GM12878 (cell line): Measurements from ENCODE around the gene USP47. TPM values are rescaled to one million over a fixed set of nuclear protein-coding genes. Genes with fewer than 3 reads are reported as not detected.

Experiments used
- ATAC-seq: fragments of 200-7000 bp; cut with Tn5 transposase; 3 replicates; pipeline ENCODE4 v1.9.1; 2020; ENCODE audit warnings: mild to moderate bottlenecking, moderate library complexity
- BruUV-seq: library from RNA; stranded (reverse); fragments of 400-500 nt; replicated peaks from 2 replicates; lab custom pipeline; 2021; lab: Mats Ljungman, UMichigan
- CTCF ChIA-PET: fragments of 300-600 bp; sonication (Branson Sonifier 250); formaldehyde crosslinking; extraction: SDS; loops from one replicate; lab custom pipeline; 2021; ENCODE audit warnings: inconsistent platforms; lab: Yijun Ruan, JAX
- POLR2A ChIA-PET: fragments of 350-600 bp; formaldehyde crosslinking; extraction: SDS; loops from one replicate; lab custom pipeline; 2021; ENCODE audit warnings: inconsistent platforms; lab: Charles Lee
- RAD21 ChIA-PET: fragments of 300-600 bp; sonication (Branson Sonifier 250); formaldehyde crosslinking; loops from one replicate; lab custom pipeline; 2023; ENCODE audit warnings: antibody characterized with exemption; ENCODE audit not compliant: unreplicated experiment; lab: Charles Lee
- SMC1A ChIA-PET: fragments of 300-600 bp; sonication (Branson Sonifier 250); formaldehyde crosslinking; loops from one replicate; lab custom pipeline; 2023; ENCODE audit not compliant: unreplicated experiment, uncharacterized antibody; lab: Charles Lee
- DNase-seq: peaks from one replicate; pipeline ENCODE4 v3.0.0-alpha.2; 2011; ENCODE audit warnings: low read depth, low spot score
- FAIRE-seq: peaks from 3 replicates; lab custom pipeline; 2011; peaks lifted over from hg19 to GRCh38; lab: Jason Lieb, UNC
- H2AFZ ChIP-seq: 2 replicates; pipeline ENCODE4 v1.6.0; 2011; ENCODE audit warnings: low read depth, low read length, control low read depth; ENCODE audit not compliant: control insufficient read depth
- H3K27ac ChIP-seq: 2 replicates; pipeline ENCODE4 v1.5.1; 2011; ENCODE audit warnings: control low read depth; ENCODE audit not compliant: control insufficient read depth, insufficient read depth
- H3K27me3 ChIP-seq, 2 experiments: replicated peaks in 1 of 2; 2 replicates each; pipeline versions ENCODE4 v1.6.0 to v1.6.1; 2011; ENCODE audit warnings: low read length in 1 of 2; ENCODE audit not compliant: control insufficient read depth in 2 of 2, insufficient read depth in 2 of 2
- H3K36me3 ChIP-seq, 2 experiments: 2 replicates each; pipeline ENCODE4 v1.5.1; 2011; ENCODE audit warnings: low read length in 1 of 2; ENCODE audit not compliant: control insufficient read depth in 2 of 2, insufficient read depth in 2 of 2
- H3K4me1 ChIP-seq: 2 replicates; pipeline ENCODE4 v1.6.1; 2011; ENCODE audit warnings: mild to moderate bottlenecking, low read length, moderate library complexity, mixed read lengths; ENCODE audit not compliant: control insufficient read depth, insufficient read depth
- H3K4me2 ChIP-seq: 2 replicates; pipeline ENCODE4 v1.6.0; 2011; ENCODE audit warnings: control low read depth; ENCODE audit not compliant: control insufficient read depth, insufficient read depth
- H3K4me3 ChIP-seq: fragments of 200-600 bp; sonication (generic); 2 replicates; pipeline ENCODE4 v1.5.1; 2016
- H3K79me2 ChIP-seq: 2 replicates; pipeline ENCODE4 v1.6.0; 2011; ENCODE audit warnings: low read length; ENCODE audit not compliant: control insufficient read depth, insufficient read depth
- H3K9ac ChIP-seq: 2 replicates; pipeline ENCODE4 v1.8.0; 2011; ENCODE audit warnings: low read length, control low read depth, mixed read lengths; ENCODE audit not compliant: control insufficient read depth, insufficient read depth
- H3K9me3 ChIP-seq: replicated peaks from 3 replicates; pipeline ENCODE4 v1.5.1; 2011; ENCODE audit warnings: mild to moderate bottlenecking, low read length; ENCODE audit not compliant: control insufficient read depth, insufficient read depth
- H4K20me1 ChIP-seq: 2 replicates; pipeline ENCODE4 v1.6.0; 2011; ENCODE audit not compliant: control insufficient read depth, insufficient read depth
- CBX3 ChIP-seq: fragments of 200-600 bp; sonication (generic); IDR thresholded peaks from 2 replicates; pipeline ENCODE4 v1.6.1; 2016; ENCODE audit warnings: low read depth, borderline replicate concordance
- CBX5 ChIP-seq: sonication (generic); IDR thresholded peaks from 2 replicates; pipeline ENCODE4 v1.6.1; 2016; ENCODE audit warnings: low read depth, moderate library complexity, mild to moderate bottlenecking, inconsistent platforms
- CEBPB ChIP-seq, 2 experiments: fragments of 150-350 bp in 1 of 2; IDR thresholded peaks; 2 replicates each; pipeline ENCODE4 v1.6.1; 2012 to 2014; ENCODE audit warnings: low read depth in 2 of 2, low read length in 2 of 2, borderline replicate concordance in 1 of 2, inconsistent platforms in 1 of 2
- FOS ChIP-seq: IDR thresholded peaks from 3 replicates; pipeline ENCODE4 v1.6.1; 2011; ENCODE audit warnings: borderline replicate concordance; ENCODE audit not compliant: insufficient read length; ENCODE audit errors: extremely low read depth
- KLF5 ChIP-seq: fragments of 450-650 bp; IDR thresholded peaks from 2 replicates; pipeline ENCODE4 v1.6.1; 2014; ENCODE audit warnings: mild to moderate bottlenecking; ENCODE audit not compliant: partially characterized antibody
- MYB ChIP-seq: fragments of 150-350 bp; IDR thresholded peaks from 2 replicates; pipeline ENCODE4 v1.6.1; 2014; ENCODE audit warnings: mild to moderate bottlenecking, low read depth, low read length, borderline replicate concordance
- NFIC ChIP-seq: IDR thresholded peaks from 2 replicates; pipeline ENCODE4 v1.6.1; 2012; ENCODE audit warnings: low read depth, mild to moderate bottlenecking, inconsistent platforms, low read length, moderate library complexity
- PAX8 ChIP-seq: fragments of 450-650 bp; IDR thresholded peaks from 2 replicates; pipeline ENCODE4 v1.6.1; 2017; ENCODE audit warnings: mild to moderate bottlenecking, moderate library complexity
- TAF1 ChIP-seq: IDR thresholded peaks from 2 replicates; pipeline ENCODE4 v1.6.1; 2011; ENCODE audit warnings: mild to moderate bottlenecking, low read depth, low read length, borderline replicate concordance
- WGBS: methylation state at CpG from one replicate; pipeline ENCODE4 v1.1.6; 2016; ENCODE audit warnings: low lambda C conversion rate; ENCODE audit not compliant: insufficient replicate concordance, insufficient coverage; ENCODE audit errors: missing lambda C conversion rate; 5-methylcytosine and 5-hydroxymethylcytosine counted together
- in situ Hi-C: fragments of 300-500 bp; cut with MboI; formaldehyde crosslinking; loops from 9 replicates; pipeline ENCODE4 v1.14.3; 2018; ENCODE audit warnings: mixed read lengths
- intact Hi-C: fragments of 100-400 bp; cut with micrococcal nuclease; formaldehyde crosslinking; loops from one replicate; pipeline ENCODE4 v1.14.2; 2022; ENCODE audit not compliant: unreplicated experiment
- polyA plus RNA-seq, 11 experiments: library from polyadenylated mRNA; depleted of rRNA in 4 of 11; unstranded in 6 of 11; stranded (reverse) in 5 of 11; fragments of >200 nt; fragmentation: Nextera tagmentation in 4 of 11; fragmentation: Illumina TruSeq in 1 of 11; extraction: Ambion mirVana in 4 of 11; extraction: Trizol in 1 of 11; gene quantifications; 1 replicate in 1 of 11; 2 replicates in 10 of 11; pipeline versions ENCODE4 v1.2.1 to v1.2.3, GENCODE V29; 2011 to 2016; ENCODE audit warnings: inconsistent platforms in 2 of 11, missing spikeins in 2 of 11, low read depth in 1 of 11
- total RNA-seq, 4 experiments: library from RNA; depleted of rRNA in 3 of 4; stranded (reverse); fragments of >200 nt in 3 of 4; fragmentation: Illumina TruSeq in 1 of 4; extraction: Trizol in 1 of 4; gene quantifications; 2 replicates each; pipeline versions ENCODE4 v1.2.1 to v1.2.3, GENCODE V29; 2013 to 2021

USP47 gene
- total and polyA plus RNA-seq, 10 of the 15 experiments (the other 5 are each of a cell fraction or from before 2014, with no cell fraction given), result 13.9 to 54.0 (median 31.6) TPM

GRCh38 chr11:11992257-11993212, 150.8 kb downstream of the USP47 start:
- RAD21 ChIA-PET, result no interaction called here

GRCh38 chr11:11993839-11994238, 152.1 kb downstream of the USP47 start:
- Histone ChIP-seq H2AFZ (no peak overlapping the region), H4K20me1 (no peaks in the 10 kb centered on the region), H3K27ac (no peak overlapping the region), H3K4me2 (no peak overlapping the region), H3K4me3 (no peak overlapping the region), H3K36me3 (no peaks in the 10 kb centered on the region), H3K79me2 (no peaks in the 10 kb centered on the region), H3K27me3 (peaks cover 0 to 1% of the 10 kb centered on the region in 2 experiments; a peak in 1 of 4 replicates), H3K9me3 (no peaks in the 10 kb centered on the region), H3K4me1 (no peaks in the 10 kb centered on the region; the same call in 1 of the 2 replicates), H3K9ac (no peak overlapping the region)
- ChIA-PET RAD21 (no interaction called here), CTCF (no interaction called here), POLR2A (interaction anchor here (0.6 kb wide), 1 partner anchor 34 kb away, joined by 3 read pairs; no protein-coding TSS in a partner anchor), SMC1A (no interaction called here)
- intact Hi-C loops, result no loop called here
- WGBS, result 30% methylated on average over 8 of the region's 8 CpGs
- TF ChIP-seq CBX3 (no peak), CBX5 (no peak), MYB (no peak), NFIC (no peak), KLF5 (no peak), CEBPB (IDR thresholded peaks at IDR 0.05; ENCODE audit: borderline replicate concordance in 1 of 2, low read depth in 2 of 2, low read length in 2 of 2) (no peak)
- FAIRE-seq, result no peak
- ATAC-seq, result no peak
- BruUV-seq, result no TSS peak
- DNase-seq, result no peak
- in situ Hi-C loops, result no loop called here

More at GRCh38 chr11:11992257-11993212, 150.8 kb downstream of the USP47 start:
- no peaks in the 10 kb centered on the region for H3K4me1 ChIP-seq
- intact Hi-C loops, result no loop called here
- TF ChIP-seq FOS, result no peak
- no peak for TF ChIP-seq PAX8
- TF ChIP-seq TAF1, result no peak
- TF ChIP-seq, all 136 proteins: peak for 0
- FAIRE-seq (no peak), DNase-seq (no peak), ATAC-seq (no peak)
- ChIA-PET POLR2A (no interaction called here), SMC1A (no interaction called here), CTCF (no interaction called here)
- H3K79me2 ChIP-seq, result no peaks in the 10 kb centered on the region
- no peaks in the 10 kb centered on the region for H4K20me1 ChIP-seq
- whole genome bisulfite sequencing, result 15% methylated on average over 6 of the region's 6 CpGs
- H3K27me3 ChIP-seq, result peaks cover 0 to 1% of the 10 kb centered on the region in 2 experiments; a peak in 1 of 4 replicates
- H3K9ac ChIP-seq, result no peak overlapping the region
- no TSS peak for BruUV-seq
- H2AFZ ChIP-seq, result no peak overlapping the region
- no peak overlapping the region for H3K4me3 ChIP-seq
- in situ Hi-C loops, result no loop called here
- no peak overlapping the region for H3K27ac ChIP-seq
- H3K9me3 ChIP-seq, result no peaks in the 10 kb centered on the region
- no peaks in the 10 kb centered on the region for H3K36me3 ChIP-seq
- H3K4me2 ChIP-seq, result no peak overlapping the region
